ENCODE measurements around the gene ABCA13. TPM values are rescaled to one million over a fixed set of nuclear protein-coding genes. Genes with fewer than 3 reads are reported as not detected.

ABCA13 gene
- total and polyA plus RNA-seq, 3 experiments from 2014 or later: not detected

DNA sequence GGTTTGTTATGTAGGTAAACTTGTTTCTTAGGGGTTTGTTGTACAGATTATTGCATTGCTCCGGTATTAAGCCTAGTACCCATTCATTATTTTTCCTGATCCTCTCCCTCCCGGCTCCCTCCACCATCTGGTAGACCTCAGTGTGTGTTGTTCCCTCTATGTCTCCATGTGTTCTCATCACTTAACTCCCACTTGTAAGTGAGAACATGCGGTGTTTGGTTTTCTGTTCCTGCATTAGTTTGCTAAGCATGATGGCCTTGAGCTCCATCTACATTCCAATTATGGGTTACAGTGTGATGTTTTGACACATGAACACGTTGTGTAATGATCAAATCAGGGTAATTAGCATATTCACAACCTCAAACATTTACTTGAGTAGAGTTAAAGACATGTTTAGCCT is 237.5 kb downstream of the ABCA13 start:
- DNase-seq: no peak
- H3K27ac ChIP-seq (ENCODE audit: low read depth, low read length): no peak overlapping the region
- ChIA-PET POLR2A (no interaction called here), CTCF (no interaction called here)
- no peaks in the 10 kb centered on the region for H3K4me1 ChIP-seq (ENCODE audit: insufficient read depth, low read length)
- Mint-ChIP-seq H3K4me1 (no peaks in the 10 kb centered on the region), H3K36me3 (no peaks in the 10 kb centered on the region), H3K9me3 (peaks cover 0 to 3% (median 0%) of the 10 kb centered on the region in 5 donors), H3K27ac (no peak overlapping the region), H3K27me3 (no peaks in the 10 kb centered on the region), H3K4me3 (no peak overlapping the region)
- no peaks in the 10 kb centered on the region for H3K9me3 ChIP-seq (ENCODE audit: low read length)
- no peak overlapping the region for H3K4me3 ChIP-seq (ENCODE audit: low read length)
- no peaks in the 10 kb centered on the region for H3K36me3 ChIP-seq (ENCODE audit: insufficient read depth, low read length)
- no peaks in the 10 kb centered on the region for H3K27me3 ChIP-seq (ENCODE audit: insufficient read depth, low read length, poor library complexity, severe bottlenecking)

DNA sequence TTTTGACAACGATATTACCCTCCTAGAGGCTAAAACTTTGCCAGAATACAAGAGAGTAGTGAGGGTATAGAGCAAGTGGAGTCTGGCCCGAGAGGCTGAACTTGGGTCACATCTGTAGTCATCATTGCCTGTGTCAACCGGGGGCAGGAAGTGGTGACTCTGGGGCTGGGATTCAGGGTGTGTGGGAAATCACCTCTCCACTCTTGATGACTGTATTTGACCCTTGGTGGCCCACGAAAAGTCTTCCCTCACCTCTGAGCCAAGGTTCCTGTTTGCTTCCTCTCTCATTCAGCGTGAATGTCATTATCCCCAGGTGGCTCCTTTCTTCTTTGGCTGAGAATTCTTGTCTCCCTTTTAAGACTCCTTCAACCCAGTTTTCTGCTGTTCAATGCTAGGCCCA is 240.4 kb downstream of the ABCA13 start:
- Mint-ChIP-seq H3K36me3 (no peaks in the 10 kb centered on the region), H3K27ac (no peak overlapping the region), H3K4me3 (no peak overlapping the region), H3K4me1 (no peaks in the 10 kb centered on the region), H3K27me3 (no peaks in the 10 kb centered on the region), H3K9me3 (peaks cover 0 to 2% (median 0%) of the 10 kb centered on the region in 5 donors)
- H3K27ac ChIP-seq (ENCODE audit: low read depth, low read length): no peak overlapping the region
- H3K27me3 ChIP-seq (ENCODE audit: insufficient read depth, low read length, poor library complexity, severe bottlenecking): no peaks in the 10 kb centered on the region
- ChIA-PET POLR2A (no interaction called here), CTCF (no interaction called here)
- H3K36me3 ChIP-seq (ENCODE audit: insufficient read depth, low read length): no peaks in the 10 kb centered on the region
- no peak for DNase-seq
- H3K4me1 ChIP-seq (ENCODE audit: insufficient read depth, low read length): no peaks in the 10 kb centered on the region
- H3K9me3 ChIP-seq (ENCODE audit: low read length): no peaks in the 10 kb centered on the region
- no peak overlapping the region for H3K4me3 ChIP-seq (ENCODE audit: low read length)

DNA sequence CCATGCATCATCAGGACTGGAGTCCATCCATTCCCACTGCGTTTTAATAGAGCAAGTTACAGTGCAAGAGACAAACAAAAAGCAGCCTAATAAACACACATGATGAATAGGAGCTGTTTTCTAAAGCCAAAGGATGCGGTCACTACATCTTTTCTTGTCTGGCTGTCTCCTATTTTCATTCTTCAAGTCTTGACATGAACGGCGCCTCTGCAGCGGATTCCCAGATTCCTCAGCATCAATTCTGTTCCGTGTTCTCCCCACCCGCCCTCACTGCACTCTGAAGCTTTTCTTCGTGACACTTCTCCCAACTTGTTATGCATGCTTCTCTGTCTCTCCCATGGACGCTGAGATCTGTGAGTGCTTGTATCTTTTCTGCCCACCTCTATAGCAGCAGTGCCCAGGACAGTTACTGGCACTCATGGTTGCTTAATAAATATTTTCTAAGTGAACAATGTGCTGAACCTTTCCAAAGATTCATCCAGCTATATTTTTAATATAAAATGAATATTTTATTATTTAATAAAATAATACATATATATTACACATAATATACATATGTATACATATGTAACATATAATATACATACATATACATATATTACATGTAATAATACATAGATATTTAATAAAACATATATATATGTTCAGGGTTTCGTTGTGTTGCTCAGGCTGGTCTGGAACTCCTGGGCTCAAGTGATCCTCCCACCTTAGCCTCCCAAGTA is 242.9 kb downstream of the ABCA13 start:
- ChIA-PET CTCF (no interaction called here), POLR2A (no interaction called here)
- DNase-seq: no peak
- H3K9me3 ChIP-seq (ENCODE audit: low read length): no peaks in the 10 kb centered on the region
- no peak overlapping the region for H3K27ac ChIP-seq (ENCODE audit: low read depth, low read length)
- no peaks in the 10 kb centered on the region for H3K4me1 ChIP-seq (ENCODE audit: insufficient read depth, low read length)
- Mint-ChIP-seq H3K9me3 (peaks cover 0 to 2% (median 0%) of the 10 kb centered on the region in 5 donors), H3K4me1 (no peaks in the 10 kb centered on the region), H3K27ac (no peak overlapping the region), H3K4me3 (no peak overlapping the region), H3K27me3 (no peaks in the 10 kb centered on the region), H3K36me3 (no peaks in the 10 kb centered on the region)
- no peak overlapping the region for H3K4me3 ChIP-seq (ENCODE audit: low read length)
- no peaks in the 10 kb centered on the region for H3K27me3 ChIP-seq (ENCODE audit: insufficient read depth, low read length, poor library complexity, severe bottlenecking)
- H3K36me3 ChIP-seq (ENCODE audit: insufficient read depth, low read length): no peaks in the 10 kb centered on the region

DNA sequence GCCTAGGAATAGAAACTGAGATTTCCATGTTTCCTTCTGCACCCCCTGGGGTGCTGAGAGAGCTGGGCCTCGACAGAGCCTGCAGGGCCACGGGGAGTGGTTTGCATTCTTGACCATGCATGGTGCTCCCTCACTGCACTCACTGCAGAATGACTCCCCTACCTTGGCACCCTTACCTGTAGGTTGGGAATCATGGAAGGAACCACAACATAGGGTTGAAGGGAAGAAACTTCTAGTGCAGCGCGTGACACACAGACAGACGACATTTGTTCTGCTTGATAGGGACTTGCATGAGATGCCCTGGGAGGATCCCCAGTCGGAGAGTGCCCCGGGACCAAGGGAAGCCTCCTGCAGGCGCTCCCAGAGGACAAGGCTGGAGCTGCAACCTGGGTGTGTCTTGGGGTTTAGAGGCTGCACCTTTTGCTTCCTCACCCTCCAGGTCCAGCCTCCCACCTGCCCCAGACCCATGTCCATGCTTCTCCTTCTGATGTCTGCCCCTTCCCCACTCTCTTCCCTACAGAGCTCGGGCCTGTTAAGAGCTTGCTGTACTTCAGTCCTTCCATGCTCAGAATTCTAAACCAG is 245.2 kb downstream of the ABCA13 start:
- ChIA-PET POLR2A (no interaction called here), CTCF (no interaction called here)
- no peaks in the 10 kb centered on the region for H3K9me3 ChIP-seq (ENCODE audit: low read length)
- H3K9me3 Mint-ChIP-seq: peaks cover 0 to 2% (median 0%) of the 10 kb centered on the region in 5 donors
- H3K4me3 Mint-ChIP-seq: no peak overlapping the region
- H3K4me1 Mint-ChIP-seq: no peaks in the 10 kb centered on the region
- no peaks in the 10 kb centered on the region for H3K27me3 ChIP-seq (ENCODE audit: insufficient read depth, low read length, poor library complexity, severe bottlenecking)
- no peaks in the 10 kb centered on the region for H3K4me1 ChIP-seq (ENCODE audit: insufficient read depth, low read length)
- no peaks in the 10 kb centered on the region for H3K27me3 Mint-ChIP-seq
- H3K4me3 ChIP-seq (ENCODE audit: low read length): no peak overlapping the region
- H3K36me3 Mint-ChIP-seq: no peaks in the 10 kb centered on the region
- H3K36me3 ChIP-seq (ENCODE audit: insufficient read depth, low read length): no peaks in the 10 kb centered on the region
- no peak overlapping the region for H3K27ac ChIP-seq (ENCODE audit: low read depth, low read length)
- no peak for DNase-seq
- H3K27ac Mint-ChIP-seq: no peak overlapping the region

DNA sequence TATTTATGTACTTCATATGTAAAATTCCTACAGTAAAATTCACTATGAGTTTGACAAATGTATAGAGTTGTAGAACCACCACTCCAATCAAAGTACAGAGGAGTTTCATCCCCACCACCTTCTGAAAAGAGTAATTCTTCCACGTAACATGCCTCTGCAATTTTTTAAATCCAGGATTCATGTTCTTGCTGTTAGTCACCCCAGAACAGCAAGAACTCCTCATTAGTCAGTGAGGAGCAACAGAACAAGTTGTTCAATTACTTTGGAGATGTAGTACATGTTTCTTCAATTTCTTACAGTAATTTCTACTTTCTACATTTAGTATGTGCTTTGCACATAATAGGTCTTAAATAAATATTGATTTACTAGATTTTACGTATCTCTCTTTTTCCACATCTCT is 248.1 kb downstream of the ABCA13 start:
- no peak overlapping the region for H3K27ac ChIP-seq (ENCODE audit: low read depth, low read length)
- H3K36me3 ChIP-seq (ENCODE audit: insufficient read depth, low read length): no peaks in the 10 kb centered on the region
- CTCF ChIA-PET: no interaction called here
- POLR2A ChIA-PET: no interaction called here
- no peaks in the 10 kb centered on the region for H3K4me1 ChIP-seq (ENCODE audit: insufficient read depth, low read length)
- Mint-ChIP-seq H3K36me3 (no peaks in the 10 kb centered on the region), H3K4me3 (no peak overlapping the region), H3K27ac (no peak overlapping the region), H3K9me3 (peaks cover 0 to 3% (median 0%) of the 10 kb centered on the region in 5 donors), H3K4me1 (no peaks in the 10 kb centered on the region), H3K27me3 (no peaks in the 10 kb centered on the region)
- H3K9me3 ChIP-seq (ENCODE audit: low read length): no peaks in the 10 kb centered on the region
- H3K27me3 ChIP-seq (ENCODE audit: insufficient read depth, low read length, poor library complexity, severe bottlenecking): no peaks in the 10 kb centered on the region
- H3K4me3 ChIP-seq (ENCODE audit: low read length): no peak overlapping the region
- DNase-seq: no peak

DNA sequence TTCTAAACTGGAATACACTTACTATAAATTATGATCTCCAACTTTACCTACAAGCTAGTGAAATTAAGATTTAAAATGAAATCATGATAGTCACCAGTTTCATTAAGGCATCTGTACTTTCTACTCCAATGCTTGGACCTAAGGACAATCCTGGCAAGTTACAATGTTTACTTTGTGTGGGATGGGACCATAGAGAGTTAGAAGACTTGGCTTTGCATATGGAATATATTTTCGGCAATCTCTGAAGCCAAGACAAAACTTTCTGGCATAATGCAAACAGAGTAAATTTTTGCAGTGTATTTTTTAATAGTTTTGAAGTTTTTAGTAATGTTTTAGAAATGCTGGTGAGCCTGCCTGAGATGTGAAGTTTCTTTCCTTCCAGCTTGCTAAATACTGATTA is 248.9 kb downstream of the ABCA13 start:
- no peak for DNase-seq
- Histone ChIP-seq H3K9me3 (ENCODE audit: low read length) (no peaks in the 10 kb centered on the region), H3K36me3 (ENCODE audit: insufficient read depth, low read length) (no peaks in the 10 kb centered on the region), H3K4me1 (ENCODE audit: insufficient read depth, low read length) (no peaks in the 10 kb centered on the region), H3K27me3 (ENCODE audit: insufficient read depth, low read length, poor library complexity, severe bottlenecking) (no peaks in the 10 kb centered on the region), H3K4me3 (ENCODE audit: low read length) (no peak overlapping the region), H3K27ac (ENCODE audit: low read depth, low read length) (no peak overlapping the region)
- Mint-ChIP-seq H3K4me3 (no peak overlapping the region), H3K4me1 (no peaks in the 10 kb centered on the region), H3K27ac (no peak overlapping the region), H3K27me3 (no peaks in the 10 kb centered on the region), H3K36me3 (no peaks in the 10 kb centered on the region), H3K9me3 (peaks cover 0 to 3% (median 0%) of the 10 kb centered on the region in 5 donors)
- ChIA-PET POLR2A (no interaction called here), CTCF (no interaction called here)

DNA sequence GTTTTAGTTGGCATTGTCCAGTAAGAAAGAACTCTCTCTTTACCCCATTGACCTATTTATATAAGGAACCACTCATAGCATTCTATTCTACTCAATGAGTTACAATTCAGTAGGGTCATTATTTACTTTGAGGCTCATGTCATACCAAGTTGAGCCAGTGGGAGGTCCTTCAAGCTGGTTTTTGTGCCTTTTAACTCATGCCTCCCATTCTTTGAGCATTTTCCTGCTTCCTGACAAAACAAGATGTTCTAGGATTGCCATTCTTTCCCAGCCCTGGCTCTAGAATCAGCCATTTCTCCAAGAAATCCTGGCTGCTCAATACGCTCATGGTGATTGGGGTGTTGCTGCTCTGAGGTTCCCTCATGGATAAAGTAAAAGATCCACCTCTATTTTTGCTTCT is 250.1 kb downstream of the ABCA13 start:
- CTCF ChIA-PET: no interaction called here
- H3K27ac ChIP-seq (ENCODE audit: low read depth, low read length): no peak overlapping the region
- no peak overlapping the region for H3K4me3 Mint-ChIP-seq
- H3K9me3 ChIP-seq (ENCODE audit: low read length): no peaks in the 10 kb centered on the region
- H3K4me1 ChIP-seq (ENCODE audit: insufficient read depth, low read length): no peaks in the 10 kb centered on the region
- no peak for DNase-seq
- H3K36me3 ChIP-seq (ENCODE audit: insufficient read depth, low read length): no peaks in the 10 kb centered on the region
- no peaks in the 10 kb centered on the region for H3K36me3 Mint-ChIP-seq
- no peaks in the 10 kb centered on the region for H3K4me1 Mint-ChIP-seq
- POLR2A ChIA-PET: no interaction called here
- H3K27me3 ChIP-seq (ENCODE audit: insufficient read depth, low read length, poor library complexity, severe bottlenecking): no peaks in the 10 kb centered on the region
- H3K9me3 Mint-ChIP-seq: peaks cover 0 to 3% (median 0%) of the 10 kb centered on the region in 5 donors
- H3K4me3 ChIP-seq (ENCODE audit: low read length): no peak overlapping the region
- H3K27ac Mint-ChIP-seq: no peak overlapping the region
- no peaks in the 10 kb centered on the region for H3K27me3 Mint-ChIP-seq

DNA sequence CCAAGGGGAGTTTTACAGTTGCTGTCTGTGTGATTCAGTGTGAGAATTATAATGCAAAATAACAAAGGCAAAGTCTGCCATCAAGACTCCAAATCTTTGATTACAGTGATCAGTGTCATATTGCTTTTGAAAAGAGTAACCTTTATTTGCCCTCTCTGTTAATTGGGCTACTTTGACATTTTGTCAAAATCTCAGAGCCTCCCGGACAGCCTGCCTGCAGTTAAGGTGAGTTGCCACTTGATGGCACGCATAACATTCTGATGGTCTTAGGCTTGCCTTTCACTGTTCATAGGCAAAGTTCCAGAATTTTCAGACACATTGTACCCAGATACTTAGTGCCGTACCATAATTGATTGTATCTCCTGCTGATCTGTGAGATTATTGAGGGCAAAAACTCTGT is 253.5 kb downstream of the ABCA13 start:
- Histone ChIP-seq H3K27me3 (ENCODE audit: insufficient read depth, low read length, poor library complexity, severe bottlenecking) (no peaks in the 10 kb centered on the region), H3K27ac (ENCODE audit: low read depth, low read length) (no peak overlapping the region), H3K4me3 (ENCODE audit: low read length) (no peak overlapping the region), H3K36me3 (ENCODE audit: insufficient read depth, low read length) (no peaks in the 10 kb centered on the region), H3K4me1 (ENCODE audit: insufficient read depth, low read length) (no peaks in the 10 kb centered on the region), H3K9me3 (ENCODE audit: low read length) (no peaks in the 10 kb centered on the region)
- Mint-ChIP-seq H3K4me3 (no peak overlapping the region), H3K36me3 (no peaks in the 10 kb centered on the region), H3K9me3 (peaks cover 0 to 3% (median 0%) of the 10 kb centered on the region in 5 donors), H3K27me3 (no peaks in the 10 kb centered on the region), H3K27ac (no peak overlapping the region), H3K4me1 (no peaks in the 10 kb centered on the region)
- DNase-seq: no peak
- CTCF ChIA-PET: no interaction called here
- POLR2A ChIA-PET: no interaction called here

Measured in CD8-positive, alpha-beta memory T cell (primary cell).